Activated T-cell treated with anti-CD3 and anti-CD28 coated beads for 48 hours (primary cell): ENCODE results near the gene IFI27.
"Not testable (repeated sequence)": the region's sequence is repeated elsewhere in the genome, so short reads cannot be mapped to it uniquely, and the experiment has no call there.

Experiments
- DNase-seq: peaks from one replicate; pipeline ENCODE4 v3.0.0-alpha.2; 2020; ENCODE audit warnings: low read depth

The IFI27 gene

GRCh38 chr14:94110552-94111181 lies at the start of gene IFI27:
TSS of gene IFI27 (plus strand) at chr14:94110736.
- no peak for DNase-seq

DNA sequence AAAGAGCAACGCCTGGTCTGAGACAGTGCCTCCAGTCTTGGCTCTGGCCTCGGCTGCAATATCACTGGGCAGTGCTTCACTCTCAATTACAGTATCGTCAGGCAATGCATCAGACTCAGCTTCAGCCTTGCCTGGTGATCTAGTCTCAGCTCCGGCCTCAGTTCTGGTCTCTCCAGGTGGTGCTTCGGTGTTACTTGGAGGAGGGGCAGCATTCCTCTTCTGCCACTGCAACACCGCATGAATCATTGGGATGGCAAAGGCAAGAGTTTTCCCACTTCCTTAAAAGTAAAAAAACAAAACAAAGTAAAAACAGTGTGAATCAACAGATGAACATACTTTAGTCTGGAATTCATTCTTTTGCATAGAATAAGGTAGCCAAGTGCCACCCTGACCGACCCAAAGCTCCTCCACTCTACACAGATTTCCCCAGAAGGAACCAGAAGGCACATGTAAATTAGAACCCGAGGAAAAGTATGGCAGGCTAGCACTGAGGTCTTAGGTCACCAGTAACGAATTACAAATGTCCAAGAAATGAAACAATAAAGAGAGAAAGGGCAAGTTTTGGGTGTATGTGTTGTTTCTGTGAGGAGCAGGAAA lies 48.1 kb upstream of the IFI27 start:
- DNase-seq: no peak

DNA sequence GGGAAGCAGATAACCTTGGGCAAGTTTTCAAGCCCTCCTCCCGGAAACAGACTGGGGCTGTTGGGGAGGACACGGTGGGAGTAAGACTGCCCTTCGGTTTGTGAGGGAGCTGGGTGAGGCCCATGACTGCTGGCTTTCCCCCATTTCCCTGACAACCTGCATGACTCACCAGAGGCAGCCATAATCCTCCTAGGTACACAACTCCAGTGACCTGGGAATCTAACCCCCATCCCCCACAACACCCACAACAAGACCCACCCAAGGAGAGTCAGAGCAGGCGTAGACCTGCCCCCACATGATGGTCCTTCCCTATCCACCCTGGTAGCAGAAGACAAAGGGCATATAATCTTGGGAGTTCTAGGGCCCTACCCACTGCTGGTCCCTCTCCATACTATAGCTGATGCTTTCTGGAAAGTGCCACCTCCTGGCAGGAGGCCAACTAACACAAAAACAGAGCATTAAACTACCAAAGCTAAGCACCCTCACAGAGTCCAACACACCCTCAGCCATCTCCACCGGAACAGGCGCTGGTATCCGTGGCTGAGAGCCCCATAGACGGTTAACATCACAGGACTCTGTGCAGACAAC lies 44.4 kb upstream of the IFI27 start:
- DNase-seq: no peak

DNA sequence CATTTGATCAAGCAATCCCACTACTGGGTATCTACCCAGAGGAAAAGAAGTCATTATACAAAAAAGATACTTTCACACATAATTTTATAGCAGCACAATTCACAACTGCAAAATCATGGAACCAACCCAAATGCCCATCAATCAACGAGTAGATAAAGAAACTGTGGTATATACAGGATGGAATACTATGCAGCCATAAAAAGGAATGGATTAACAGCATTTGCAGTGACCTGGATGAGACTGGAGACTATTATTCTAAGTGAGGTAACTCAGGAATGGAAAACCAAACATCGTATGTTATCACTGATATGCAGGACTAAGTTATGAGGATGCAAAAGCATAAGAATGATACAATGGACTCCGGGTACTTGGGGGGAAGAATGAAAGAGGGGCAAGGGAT lies 38.5 kb upstream of the IFI27 start:
- DNase-seq: not testable (repeated sequence)

DNA sequence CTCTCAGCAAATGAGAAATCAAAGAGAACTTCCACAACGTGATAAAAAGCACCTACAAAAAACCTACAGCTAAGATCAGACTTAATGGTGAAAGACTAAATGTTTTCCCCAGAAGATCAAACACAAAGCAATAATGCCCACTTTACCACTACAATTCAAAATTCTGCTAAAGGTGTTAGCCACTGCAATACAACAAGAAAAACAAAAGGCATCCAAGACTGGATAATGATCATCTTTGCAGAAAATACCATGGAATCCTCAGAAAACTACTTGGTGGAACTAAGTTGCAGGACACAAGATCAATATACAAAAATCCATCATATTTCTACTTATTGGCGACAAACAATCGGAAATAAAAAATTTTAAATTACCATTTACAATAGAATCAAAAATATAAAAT lies 36.0 kb upstream of the IFI27 start:
- no peak for DNase-seq

DNA sequence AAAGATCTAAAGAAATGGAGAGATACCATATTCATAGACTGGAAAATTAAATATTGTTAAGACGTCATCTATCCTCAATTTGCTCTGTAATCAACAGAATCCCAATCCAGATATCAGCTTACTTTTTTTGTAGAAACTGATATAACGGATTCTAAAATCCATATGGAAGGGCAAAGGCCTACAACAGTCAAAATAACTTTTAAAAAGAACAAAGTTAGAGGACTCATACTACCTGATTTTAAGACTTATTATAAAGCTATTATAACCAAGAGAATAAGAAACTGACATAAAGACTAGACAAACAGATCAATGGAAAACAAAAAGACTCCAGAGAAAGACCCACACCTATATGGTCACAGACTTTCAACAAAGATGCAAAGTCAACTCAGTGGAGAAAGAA lies 35.5 kb upstream of the IFI27 start:
- DNase-seq: no peak

DNA sequence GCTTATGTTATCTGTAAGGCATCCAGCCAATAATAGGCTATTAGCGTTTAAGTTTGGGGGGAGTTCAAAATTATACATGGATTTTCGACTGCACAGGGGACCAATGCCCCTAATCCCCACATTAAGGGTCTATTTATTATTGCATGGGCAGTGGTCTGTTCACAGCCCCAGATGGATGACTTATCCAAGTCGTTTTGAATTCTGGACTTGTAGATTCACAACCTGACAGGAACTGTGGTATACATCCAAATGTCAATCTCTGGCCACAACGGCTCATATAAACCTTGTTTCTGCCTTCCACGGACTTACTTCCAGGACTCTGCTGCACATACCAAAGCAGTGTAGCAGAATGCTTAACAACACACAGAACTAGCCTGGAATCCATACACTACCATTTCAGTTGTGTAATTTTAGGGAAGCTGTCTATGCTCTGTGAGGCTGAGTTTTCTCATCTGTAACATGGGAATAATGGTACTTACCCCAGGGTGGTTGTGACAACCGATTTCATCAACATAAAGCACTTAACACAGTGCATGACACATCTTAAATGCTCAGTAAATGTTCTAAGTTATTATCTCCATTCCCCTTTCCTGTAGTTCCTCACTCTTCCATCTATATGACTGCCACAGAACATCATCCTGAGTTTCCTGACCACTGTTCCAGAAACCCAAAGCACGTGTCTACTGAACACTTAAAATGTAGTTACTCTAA lies 33.3 kb upstream of the IFI27 start:
- no peak for DNase-seq

- no peak for DNase-seq
Measured at GRCh38 chr14:94077823-94078222, 32.7 kb upstream of the IFI27 start.

- DNase-seq: no peak
Measured at GRCh38 chr14:94079891-94080620, 30.5 kb upstream of the IFI27 start.

DNA sequence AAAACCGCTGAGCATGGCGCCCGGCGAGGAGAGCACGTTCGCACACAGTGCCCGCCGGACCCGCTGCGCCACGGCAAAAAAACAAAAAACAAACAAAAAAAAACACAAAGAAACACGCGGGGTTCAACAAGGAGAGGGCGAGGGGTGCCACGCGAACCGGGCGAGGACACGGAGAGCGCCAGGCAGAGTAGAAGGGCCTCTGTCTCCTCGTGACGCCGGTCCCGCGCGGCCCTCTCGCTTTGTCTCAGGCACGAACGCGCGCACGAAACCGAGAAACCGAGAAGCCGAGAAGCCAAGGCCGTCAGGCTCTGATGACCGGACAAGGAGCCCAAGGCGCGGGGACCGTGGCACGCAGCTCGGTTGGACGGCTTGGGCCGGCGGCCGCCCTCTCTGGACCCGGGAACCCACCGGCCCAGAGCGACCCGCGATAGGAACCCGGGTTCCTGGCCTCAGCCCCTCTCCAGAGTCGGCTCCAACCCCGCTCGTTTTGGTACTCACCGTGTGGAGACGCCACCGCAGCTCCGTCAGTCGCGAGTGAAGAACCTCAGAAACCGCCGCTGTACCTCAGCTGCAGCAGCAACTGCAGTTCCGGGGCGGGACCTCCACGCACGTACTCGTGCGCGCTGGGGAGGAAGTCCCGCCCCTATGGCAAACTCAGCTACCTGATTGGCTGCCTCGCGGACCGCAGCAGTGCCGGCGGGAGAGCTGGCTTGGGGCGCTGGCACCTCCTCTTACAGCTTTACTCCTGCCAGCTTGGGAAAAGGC lies 29.7 kb upstream of the IFI27 start, which contains the start of the genes DDX24 and IFI27L1:
Gene DDX24, minus strand, starts transcription at position 582 of the 765 bp plus-strand sequence. CDS start 1,460 bp downstream, outside the sequence.
Gene IFI27L1, plus strand, starts transcription at position 690 of the 765 bp plus-strand sequence. CDS start 15,628 bp downstream, outside the sequence.
- peak; percentile 95 for DNase-seq

- no peak for DNase-seq
Measured at GRCh38 chr14:94081386-94081820, 29.1 kb upstream of the IFI27 start.

GRCh38 chr14:94087891-94088290 lies 22.6 kb upstream of the IFI27 start:
- DNase-seq: no peak

GRCh38 chr14:94088516-94088915 lies 22.0 kb upstream of the IFI27 start:
- no peak for DNase-seq

GRCh38 chr14:94089479-94089878 lies 21.1 kb upstream of the IFI27 start:
- DNase-seq: no peak

DNA sequence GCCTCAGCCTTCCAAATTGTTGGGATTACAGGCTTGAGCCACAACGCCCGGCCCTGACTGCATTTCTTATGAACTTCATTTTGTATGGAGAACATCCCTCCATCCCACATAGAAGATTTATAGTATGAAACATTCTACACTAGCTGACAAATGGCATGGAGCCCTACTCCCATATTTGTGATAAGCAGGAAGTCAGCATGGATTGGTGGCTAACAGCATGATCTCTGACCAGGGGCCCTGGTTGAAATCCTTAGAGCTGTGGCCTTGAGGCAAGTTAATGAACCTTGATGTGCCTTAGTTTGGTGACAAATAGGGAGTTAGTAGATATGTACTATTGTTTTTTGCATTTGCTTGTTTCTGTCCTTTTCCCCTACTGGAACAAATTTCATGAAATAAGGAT lies 17.1 kb upstream of the IFI27 start:
- DNase-seq: no peak

DNA sequence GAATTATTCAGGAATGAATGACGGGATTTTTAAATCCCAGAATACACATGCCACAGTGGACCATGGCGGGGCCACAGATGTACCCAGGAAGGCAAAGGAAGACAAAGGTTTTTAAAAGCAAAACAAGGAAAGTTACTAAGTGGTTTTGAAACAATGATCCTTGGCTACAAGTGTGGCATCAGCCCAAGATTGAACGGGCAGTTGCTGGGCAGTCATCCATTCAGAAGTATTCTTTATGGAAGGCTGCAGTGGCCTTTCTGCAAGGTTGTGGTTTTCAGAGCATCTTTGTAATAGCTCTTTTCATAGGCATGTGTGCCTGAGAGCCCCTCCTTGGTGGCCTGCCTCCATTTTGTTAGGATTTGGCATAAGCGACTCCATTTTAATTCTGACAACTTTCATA lies 13.4 kb upstream of the IFI27 start:
- DNase-seq: no peak

DNA sequence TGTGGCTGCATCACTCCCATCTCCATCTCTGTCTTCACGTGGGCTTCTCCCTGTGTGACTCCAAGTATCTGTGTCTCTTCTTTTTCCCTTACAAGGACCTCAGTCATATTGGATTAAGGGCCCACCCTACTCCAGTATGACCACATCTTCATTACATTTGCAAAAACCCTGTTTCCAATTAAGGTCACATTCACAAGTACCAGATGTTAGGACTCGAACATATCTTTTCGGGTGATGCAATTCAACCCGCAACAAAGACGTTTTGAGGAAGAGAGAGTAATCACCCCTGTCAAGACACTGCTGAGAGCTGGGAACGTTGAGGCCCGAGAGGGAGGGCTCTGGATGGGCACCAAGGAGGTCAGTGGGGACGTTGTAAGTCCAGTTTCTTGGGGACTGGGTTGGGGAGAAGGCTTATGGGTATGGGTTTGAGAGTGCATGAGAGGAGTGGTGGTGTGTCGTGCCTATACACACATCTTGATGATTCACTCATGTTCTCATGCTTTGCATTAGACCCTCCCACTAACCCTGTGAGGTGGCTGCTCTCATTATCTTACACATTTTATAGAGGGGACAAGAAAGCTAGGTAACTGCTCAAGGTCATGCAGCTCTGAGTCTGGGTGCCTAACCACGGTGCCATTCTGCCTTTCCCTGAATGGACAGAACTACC lies 12.1 kb upstream of the IFI27 start:
- DNase-seq: no peak

GRCh38 chr14:94099006-94099405 lies 11.5 kb upstream of the IFI27 start:
- DNase-seq: no peak

DNA sequence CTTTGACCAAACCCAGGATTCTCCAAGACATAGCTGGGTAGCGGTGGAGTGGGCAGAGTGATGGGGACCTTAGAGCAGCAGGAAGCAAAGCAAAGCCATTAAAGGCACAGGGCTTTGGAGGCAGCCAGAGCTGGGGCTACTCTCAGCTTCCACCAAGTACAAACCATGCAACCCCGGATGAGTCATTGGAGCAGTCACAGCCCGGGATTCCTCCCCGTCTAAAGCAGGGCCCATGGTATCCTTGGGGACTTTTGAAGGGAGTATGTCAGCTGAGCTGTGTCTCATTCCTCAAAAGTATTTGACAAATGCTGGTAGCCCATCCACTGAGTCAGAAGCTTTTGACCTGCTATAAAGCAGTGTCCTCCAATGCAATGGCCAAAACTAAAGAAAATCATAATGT lies 9.7 kb upstream of the IFI27 start:
- DNase-seq: no peak

- no peak for DNase-seq
Measured at GRCh38 chr14:94101748-94102147, 8.8 kb upstream of the IFI27 start.
